SK-N-SH (cell line): Measurements from ENCODE around the gene DNAH7. TPM values are rescaled to one million over a fixed set of nuclear protein-coding genes. Genes with fewer than 3 reads are reported as not detected.
A peak's percentile ranks its signal among the peaks of the same experiment; 100 is the strongest.

Experiments
- CTCF ChIA-PET: fragments of 300-600, 350-600 bp; formaldehyde crosslinking; extraction: SDS; loops from one replicate; lab custom pipeline; 2021; lab: Yijun Ruan, JAX
- POLR2A ChIA-PET: fragments of 350-600 bp; sonication (Branson Sonifier 250); formaldehyde crosslinking; extraction: SDS; loops from one replicate; lab custom pipeline; 2020; ENCODE audit warnings: antibody characterized with exemption, inconsistent platforms; lab: Yijun Ruan, JAX
- DNase-seq: peaks from one replicate; pipeline ENCODE4 v3.0.0; 2012
- H2AFZ ChIP-seq: fragments of 200-600 bp; sonication (generic); 2 replicates; pipeline ENCODE4 v1.8.1; 2016; ENCODE audit warnings: antibody characterized with exemption, mild to moderate bottlenecking, low read depth
- H3F3A ChIP-seq: fragments of 200-600 bp; sonication (generic); replicated peaks from 2 replicates; pipeline ENCODE3; 2016; ENCODE audit warnings: antibody characterized with exemption, mild to moderate bottlenecking; ENCODE audit not compliant: insufficient read depth
- H3K27ac ChIP-seq, 2 experiments: fragments of 200-500 bp in 1 of 2; fragments of 200-600 bp in 1 of 2; sonication (Bioruptor generic) in 1 of 2; sonication (generic), shearing (Covaris generic) in 1 of 2; 2 replicates each; pipeline versions ENCODE4 v1.5.1 to v1.6.1; 2014 to 2016; ENCODE audit warnings: low read depth in 2 of 2, inconsistent platforms in 1 of 2, low read length in 1 of 2, mild to moderate bottlenecking in 1 of 2, mixed read lengths in 1 of 2
- H3K27me3 ChIP-seq: fragments of 200-600 bp; sonication (generic), shearing (Covaris generic); 2 replicates; pipeline ENCODE4 v1.6.1; 2016; ENCODE audit warnings: mixed run types; ENCODE audit not compliant: insufficient read depth
- H3K36me3 ChIP-seq, 2 experiments: fragments of 200-500 bp in 1 of 2; fragments of 200-600 bp in 1 of 2; sonication (Bioruptor generic) in 1 of 2; sonication (generic) in 1 of 2; replicated peaks in 1 of 2; 2 replicates each; pipeline versions ENCODE3 to v1.5.1; 2014 to 2016; ENCODE audit warnings: low read length in 1 of 2, mild to moderate bottlenecking in 1 of 2; ENCODE audit not compliant: insufficient read depth in 2 of 2, control insufficient read depth in 1 of 2
- H3K4me1 ChIP-seq, 2 experiments: fragments of 200-500 bp in 1 of 2; fragments of 200-600 bp in 1 of 2; sonication (Bioruptor generic) in 1 of 2; sonication (generic), shearing (Covaris generic) in 1 of 2; 2 replicates each; pipeline versions ENCODE4 v1.5.1 to v1.6.1; 2014 to 2016; ENCODE audit warnings: low read depth in 1 of 2, low read length in 1 of 2, mixed run types in 1 of 2; ENCODE audit not compliant: insufficient read depth in 2 of 2, control insufficient read depth in 1 of 2
- H3K4me2 ChIP-seq: fragments of 200-600 bp; sonication (generic), shearing (Covaris generic); 2 replicates; pipeline ENCODE4 v1.6.1; 2017; ENCODE audit warnings: mixed run types
- H3K4me3 ChIP-seq, 2 experiments: fragments of 200-500 bp in 1 of 2; fragments of 200-600 bp in 1 of 2; sonication (Bioruptor generic) in 1 of 2; sonication (generic), shearing (Covaris generic) in 1 of 2; 2 replicates each; pipeline versions ENCODE4 v1.5.1 to v1.8.1; 2014 to 2016; ENCODE audit warnings: low read depth in 2 of 2, inconsistent platforms in 1 of 2, low read length in 1 of 2, mild to moderate bottlenecking in 1 of 2, mixed read lengths in 1 of 2, moderate library complexity in 1 of 2
- H3K79me2 ChIP-seq: fragments of 200-600 bp; sonication (generic); 2 replicates; pipeline ENCODE4 v1.8.1; 2017; ENCODE audit warnings: mild to moderate bottlenecking; ENCODE audit not compliant: insufficient read depth
- H3K9ac ChIP-seq: fragments of 200-600 bp; sonication (generic); 2 replicates; pipeline ENCODE4 v1.6.1; 2017; ENCODE audit warnings: mixed run types
- H3K9me2 ChIP-seq: fragments of 200-600 bp; sonication (generic); 2 replicates; pipeline ENCODE4 v1.6.1; 2017; ENCODE audit warnings: mixed run types
- H3K9me3 ChIP-seq: fragments of 200-600 bp; sonication (generic); 2 replicates; pipeline ENCODE4 v1.6.1; 2017; ENCODE audit warnings: mixed run types, mild to moderate bottlenecking, moderate library complexity
- H4K20me1 ChIP-seq: fragments of 200-600 bp; sonication (generic); 2 replicates; pipeline ENCODE4 v1.6.1; 2017; ENCODE audit warnings: mild to moderate bottlenecking, mixed run types; ENCODE audit not compliant: insufficient read depth
- CHD2 ChIP-seq: fragments of 150-350 bp; IDR thresholded peaks from 2 replicates; pipeline ENCODE4 v1.6.1; 2018; ENCODE audit warnings: low read length; ENCODE audit not compliant: partially characterized antibody
- ELF1 ChIP-seq: IDR thresholded peaks from 2 replicates; pipeline ENCODE4 v1.4.0; 2012
- EP300 ChIP-seq, 2 experiments: IDR thresholded peaks; 2 replicates each; pipeline versions ENCODE4 v1.4.0 to v1.6.1; 2012; ENCODE audit warnings: borderline replicate concordance in 1 of 2, low read depth in 1 of 2, low read length in 1 of 2
- EZH2phosphoT487 ChIP-seq: fragments of 200-600 bp; sonication (generic); IDR thresholded peaks from 2 replicates; pipeline ENCODE4 v1.6.1; 2017; ENCODE audit warnings: low read depth, mixed run types, mild to moderate bottlenecking, antibody characterized with exemption, moderate library complexity, borderline replicate concordance
- FOXM1 ChIP-seq: IDR thresholded peaks from 2 replicates; pipeline ENCODE4 v1.4.0; 2012; ENCODE audit warnings: low read depth, mild to moderate bottlenecking
- GABPA ChIP-seq: IDR thresholded peaks from 2 replicates; pipeline ENCODE4 v1.4.0; 2012; ENCODE audit warnings: low read depth, mild to moderate bottlenecking
- JUND ChIP-seq: IDR thresholded peaks from 2 replicates; pipeline ENCODE4 v1.4.0; 2012
- POLR2AphosphoS5 ChIP-seq: IDR thresholded peaks from 2 replicates; pipeline ENCODE4 v1.6.1; 2012; ENCODE audit warnings: low read depth, low read length
- RAD21 ChIP-seq: IDR thresholded peaks from 2 replicates; pipeline ENCODE4 v1.6.1; 2012; ENCODE audit warnings: mild to moderate bottlenecking, low read length
- RCOR1 ChIP-seq: fragments of 150-350 bp; IDR thresholded peaks from 2 replicates; pipeline ENCODE4 v1.6.1; 2017; ENCODE audit warnings: antibody characterized with exemption, low read length
- RFX5 ChIP-seq: IDR thresholded peaks from 2 replicates; pipeline ENCODE4 v1.6.1; 2012; ENCODE audit warnings: mild to moderate bottlenecking, improper control_type of control experiment, low read length
- RXRA ChIP-seq: IDR thresholded peaks from 2 replicates; pipeline ENCODE4 v1.4.0; 2012; ENCODE audit warnings: low read depth, mild to moderate bottlenecking, borderline replicate concordance
- SMC3 ChIP-seq: IDR thresholded peaks from 2 replicates; pipeline ENCODE4 v1.6.1; 2012; ENCODE audit warnings: low read depth, low read length, improper control_type of control experiment
- TCF12 ChIP-seq: IDR thresholded peaks from 2 replicates; pipeline ENCODE4 v1.4.0; 2012
- WGBS: methylation state at CpG from one replicate; pipeline ENCODE4 v1.1.6; 2017; ENCODE audit warnings: low lambda C conversion rate; 5-methylcytosine and 5-hydroxymethylcytosine counted together
- polyA plus RNA-seq, 3 experiments: library from polyadenylated mRNA; depleted of rRNA; stranded (reverse); fragments of >200 nt; gene quantifications; 2 replicates each; pipeline ENCODE4 v1.2.3, GENCODE V29; 2012
- TF ChIP-seq, protein P1 (sequence below): IDR thresholded peaks from 2 replicates; pipeline ENCODE4 v1.4.0; 2012; ENCODE audit warnings: low read depth, borderline replicate concordance
- TF ChIP-seq, protein P2 (sequence below): fragments of 200-600 bp; sonication (generic); IDR thresholded peaks from 2 replicates; pipeline ENCODE4 v1.6.1; 2017; ENCODE audit warnings: antibody characterized with exemption, mild to moderate bottlenecking, moderate library complexity
- TF ChIP-seq, protein P3 (sequence below): fragments of 150-350 bp; IDR thresholded peaks from 2 replicates; pipeline ENCODE4 v1.6.1; 2017; ENCODE audit warnings: antibody characterized with exemption, low read length, low read depth, borderline replicate concordance
- TF ChIP-seq, protein P4 (sequence below): IDR thresholded peaks from 2 replicates; pipeline ENCODE4 v1.4.0; 2012; ENCODE audit warnings: low read depth

DNAH7 gene
- polyA plus RNA-seq, 1 of the 3 experiments (the other 2 are of a cell fraction), result 1.2 TPM

DNA sequence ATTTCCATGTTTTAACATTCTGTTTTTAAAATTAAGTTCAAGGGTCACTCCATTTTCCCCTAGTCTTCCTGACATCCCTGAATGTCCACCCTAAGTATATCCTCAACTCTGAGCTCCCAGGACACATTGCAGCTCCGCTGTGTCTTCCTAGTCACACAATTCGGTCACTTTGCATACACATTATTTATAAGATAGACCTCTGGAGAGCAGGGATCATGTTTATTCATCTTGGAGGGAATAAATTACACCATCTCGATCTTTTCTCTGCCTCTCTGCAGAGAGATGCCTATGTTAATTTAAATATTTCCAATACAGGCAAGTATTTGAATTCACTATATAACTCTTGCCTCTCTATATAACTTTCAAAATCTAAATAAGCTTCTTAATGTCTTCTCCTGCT, 245.4 kb downstream of the DNAH7 start:
- Histone ChIP-seq H3K79me2 (no peaks in the 10 kb centered on the region; the same call in 1 of the 2 replicates), H3K27ac (no peak overlapping the region), H3K4me1 (0 out of 4 replicates have a peak, but pooled peaks cover 0 to 4% of the 10 kb centered on the region in 2 experiments), H3K9me3 (no peaks in the 10 kb centered on the region), H4K20me1 (no peaks in the 10 kb centered on the region), H3K36me3 (no peaks in the 10 kb centered on the region), H3K27me3 (no peaks in the 10 kb centered on the region), H3F3A (no peaks in the 10 kb centered on the region), H3K9me2 (no peaks in the 10 kb centered on the region), H3K4me3 (no peak overlapping the region), H2AFZ (0 out of 2 replicates have a peak overlapping the region, but pooled peaks have one; percentile 38), H3K4me2 (no peak overlapping the region), H3K9ac (no peak overlapping the region)
- CTCF ChIA-PET, result no interaction called here
- POLR2A ChIA-PET, result no interaction called here
- WGBS, result 75% methylated on average over 3 of the region's 3 CpGs
- no peak for DNase-seq
- TF ChIP-seq FOXM1 (no peak), POLR2AphosphoS5 (no peak), SMC3 (no peak), EP300 (IDR thresholded peaks at IDR 0.05; ENCODE audit: borderline replicate concordance in 1 of 2, low read depth in 1 of 2, low read length in 1 of 2) (no peak), ELF1 (no peak), RCOR1 (no peak), RXRA (no peak)
- TF ChIP-seq, protein P1, sequence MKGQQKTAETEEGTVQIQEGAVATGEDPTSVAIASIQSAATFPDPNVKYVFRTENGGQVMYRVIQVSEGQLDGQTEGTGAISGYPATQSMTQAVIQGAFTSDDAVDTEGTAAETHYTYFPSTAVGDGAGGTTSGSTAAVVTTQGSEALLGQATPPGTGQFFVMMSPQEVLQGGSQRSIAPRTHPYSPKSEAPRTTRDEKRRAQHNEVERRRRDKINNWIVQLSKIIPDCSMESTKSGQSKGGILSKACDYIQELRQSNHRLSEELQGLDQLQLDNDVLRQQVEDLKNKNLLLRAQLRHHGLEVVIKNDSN, result no peak

DNA sequence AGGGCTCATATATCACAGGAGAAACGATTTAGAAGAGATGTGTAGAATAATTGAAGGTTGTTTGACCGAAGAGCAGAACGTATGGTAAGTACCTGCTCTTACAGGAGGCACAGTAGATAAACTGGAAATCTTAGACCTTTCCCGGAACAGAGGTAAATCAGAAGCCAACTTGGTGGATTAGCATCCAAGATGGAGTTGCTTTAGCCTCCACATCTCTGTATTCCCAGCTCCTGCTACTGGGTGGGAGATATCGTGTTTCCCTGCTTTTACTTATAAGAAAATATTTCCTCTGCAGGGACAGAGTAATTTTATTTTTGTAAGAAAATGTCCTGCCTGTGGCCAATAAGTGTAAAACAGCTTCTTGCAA, 247.1 kb downstream of the DNAH7 start:
- DNase-seq, result no peak
- no peak for TF ChIP-seq TCF12
- TF ChIP-seq EP300 (IDR thresholded peaks at IDR 0.05; ENCODE audit: borderline replicate concordance in 1 of 2, low read depth in 1 of 2, low read length in 1 of 2), result no peak
- no peak for TF ChIP-seq RCOR1
- H3K4me2 ChIP-seq, result no peak overlapping the region
- H3K9ac ChIP-seq, result no peak overlapping the region
- no peak overlapping the region for H3K4me3 ChIP-seq
- no peak overlapping the region for H3K27ac ChIP-seq
- no peaks in the 10 kb centered on the region for H3K9me3 ChIP-seq
- POLR2A ChIA-PET, result no interaction called here
- WGBS, result 83% methylated on average over 5 of the region's 5 CpGs
- no peaks in the 10 kb centered on the region for H3K9me2 ChIP-seq
- 0 out of 4 replicates have a peak, but pooled peaks cover 0 to 4% of the 10 kb centered on the region in 2 experiments for H3K4me1 ChIP-seq
- H3K79me2 ChIP-seq, result no peaks in the 10 kb centered on the region; the same call in 1 of the 2 replicates
- no peaks in the 10 kb centered on the region for H3K36me3 ChIP-seq
- no peaks in the 10 kb centered on the region for H3K27me3 ChIP-seq
- H3F3A ChIP-seq, result no peaks in the 10 kb centered on the region
- H4K20me1 ChIP-seq, result no peaks in the 10 kb centered on the region
- no peak overlapping the region for H2AFZ ChIP-seq
- CTCF ChIA-PET, result no interaction called here

DNA sequence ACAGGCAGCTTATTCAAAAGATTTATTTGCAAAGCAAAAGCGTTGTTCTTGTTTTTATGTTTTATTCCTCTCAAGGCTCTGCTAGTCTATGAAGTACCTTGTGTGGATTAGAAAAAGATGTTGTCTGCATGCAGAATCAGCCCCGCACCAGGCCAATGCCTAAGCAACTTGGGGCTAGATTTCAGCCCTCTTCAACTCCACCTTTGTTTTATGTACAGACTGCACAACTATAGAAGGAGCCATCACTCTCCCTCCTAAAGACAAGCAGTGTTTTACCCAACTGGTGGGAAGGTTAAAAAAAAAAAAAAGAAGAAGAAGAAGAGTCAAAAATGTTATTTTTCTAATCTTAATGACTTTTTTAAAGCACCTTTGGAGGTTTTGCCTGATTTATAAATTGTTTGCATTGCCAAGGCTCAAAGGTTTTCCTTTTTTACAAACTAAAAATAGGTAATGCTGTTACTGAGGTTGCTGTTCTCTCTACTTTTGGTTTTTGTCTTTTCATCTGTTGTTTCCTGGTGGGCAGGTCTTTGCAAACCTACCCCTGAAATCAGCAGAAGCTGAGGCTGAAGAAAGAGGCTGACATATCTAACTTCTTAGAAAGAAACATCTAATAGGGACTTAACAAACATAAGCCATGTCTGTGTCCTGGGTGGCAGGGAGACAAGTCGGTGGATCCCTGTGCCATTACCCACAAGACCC, 247.6 kb downstream of the DNAH7 start:
- no peaks in the 10 kb centered on the region for H3F3A ChIP-seq
- H3K9ac ChIP-seq, result no peak overlapping the region
- CTCF ChIA-PET, result no interaction called here
- H2AFZ ChIP-seq, result no peak overlapping the region
- no peaks in the 10 kb centered on the region; the same call in 1 of the 2 replicates for H3K79me2 ChIP-seq
- H3K27me3 ChIP-seq, result no peaks in the 10 kb centered on the region
- no peak for DNase-seq
- no peaks in the 10 kb centered on the region for H4K20me1 ChIP-seq
- H3K4me1 ChIP-seq, result 0 out of 4 replicates have a peak, but pooled peaks cover 0 to 4% of the 10 kb centered on the region in 2 experiments
- H3K9me3 ChIP-seq, result no peaks in the 10 kb centered on the region
- H3K27ac ChIP-seq, result peak overlapping the region in 1 of 2 experiments; percentile 32; a peak in 2 of 4 replicates
- no peaks in the 10 kb centered on the region for H3K9me2 ChIP-seq
- POLR2A ChIA-PET, result no interaction called here
- 95% methylated on average over 3 of the region's 3 CpGs for WGBS
- no peak overlapping the region for H3K4me2 ChIP-seq
- no peaks in the 10 kb centered on the region for H3K36me3 ChIP-seq
- H3K4me3 ChIP-seq, result no peak overlapping the region
- TF ChIP-seq RAD21, result no peak
- TF ChIP-seq RFX5, result no peak
- TF ChIP-seq CHD2, result no peak
- no peak for TF ChIP-seq RCOR1
- no peak for TF ChIP-seq JUND
- TF ChIP-seq EZH2phosphoT487, result no peak
- TF ChIP-seq, protein P2, sequence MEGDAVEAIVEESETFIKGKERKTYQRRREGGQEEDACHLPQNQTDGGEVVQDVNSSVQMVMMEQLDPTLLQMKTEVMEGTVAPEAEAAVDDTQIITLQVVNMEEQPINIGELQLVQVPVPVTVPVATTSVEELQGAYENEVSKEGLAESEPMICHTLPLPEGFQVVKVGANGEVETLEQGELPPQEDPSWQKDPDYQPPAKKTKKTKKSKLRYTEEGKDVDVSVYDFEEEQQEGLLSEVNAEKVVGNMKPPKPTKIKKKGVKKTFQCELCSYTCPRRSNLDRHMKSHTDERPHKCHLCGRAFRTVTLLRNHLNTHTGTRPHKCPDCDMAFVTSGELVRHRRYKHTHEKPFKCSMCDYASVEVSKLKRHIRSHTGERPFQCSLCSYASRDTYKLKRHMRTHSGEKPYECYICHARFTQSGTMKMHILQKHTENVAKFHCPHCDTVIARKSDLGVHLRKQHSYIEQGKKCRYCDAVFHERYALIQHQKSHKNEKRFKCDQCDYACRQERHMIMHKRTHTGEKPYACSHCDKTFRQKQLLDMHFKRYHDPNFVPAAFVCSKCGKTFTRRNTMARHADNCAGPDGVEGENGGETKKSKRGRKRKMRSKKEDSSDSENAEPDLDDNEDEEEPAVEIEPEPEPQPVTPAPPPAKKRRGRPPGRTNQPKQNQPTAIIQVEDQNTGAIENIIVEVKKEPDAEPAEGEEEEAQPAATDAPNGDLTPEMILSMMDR, result no peak
- TF ChIP-seq, protein P3, sequence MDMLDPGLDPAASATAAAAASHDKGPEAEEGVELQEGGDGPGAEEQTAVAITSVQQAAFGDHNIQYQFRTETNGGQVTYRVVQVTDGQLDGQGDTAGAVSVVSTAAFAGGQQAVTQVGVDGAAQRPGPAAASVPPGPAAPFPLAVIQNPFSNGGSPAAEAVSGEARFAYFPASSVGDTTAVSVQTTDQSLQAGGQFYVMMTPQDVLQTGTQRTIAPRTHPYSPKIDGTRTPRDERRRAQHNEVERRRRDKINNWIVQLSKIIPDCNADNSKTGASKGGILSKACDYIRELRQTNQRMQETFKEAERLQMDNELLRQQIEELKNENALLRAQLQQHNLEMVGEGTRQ, result no peak
- no peak for TF ChIP-seq GABPA
- TF ChIP-seq, protein P4, sequence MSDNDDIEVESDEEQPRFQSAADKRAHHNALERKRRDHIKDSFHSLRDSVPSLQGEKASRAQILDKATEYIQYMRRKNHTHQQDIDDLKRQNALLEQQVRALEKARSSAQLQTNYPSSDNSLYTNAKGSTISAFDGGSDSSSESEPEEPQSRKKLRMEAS, result no peak
- TF ChIP-seq TCF12, result no peak
- TF ChIP-seq EP300 (IDR thresholded peaks at IDR 0.05; ENCODE audit: borderline replicate concordance in 1 of 2, low read depth in 1 of 2, low read length in 1 of 2), result no peak
- no peak for TF ChIP-seq POLR2AphosphoS5
